SJSA1 (cell line): ENCODE measurements around the gene TMEM127. TPM values are rescaled to one million over a fixed set of nuclear protein-coding genes. Genes with fewer than 3 reads are reported as not detected.

ENCODE experiments used
- DNase-seq, 2 experiments: peaks; one replicate each; pipeline ENCODE4 v3.0.0-alpha.2; 2015 to 2020; ENCODE audit warnings: low spot score in 2 of 2, low read depth in 1 of 2
- H3K27ac ChIP-seq: fragments of 250-450 bp; sonication (Bioruptor Pico); 2 replicates; pipeline ENCODE4 v1.5.1; 2020; ENCODE audit warnings: mild to moderate bottlenecking, moderate library complexity
- H3K27me3 ChIP-seq: fragments of 250-450 bp; sonication (Bioruptor Pico); replicated peaks from 2 replicates; pipeline ENCODE4 v1.5.1; 2020; ENCODE audit warnings: mild to moderate bottlenecking, moderate library complexity
- H3K36me3 ChIP-seq: fragments of 250-450 bp; sonication (Bioruptor Pico); 2 replicates; pipeline ENCODE4 v1.5.1; 2020; ENCODE audit warnings: mild to moderate bottlenecking
- H3K4me1 ChIP-seq: fragments of 250-450 bp; sonication (Bioruptor Pico); replicated peaks from 2 replicates; pipeline ENCODE4 v1.6.1; 2021; ENCODE audit warnings: mild to moderate bottlenecking
- H3K4me3 ChIP-seq: fragments of 250-450 bp; sonication (Bioruptor Pico); 2 replicates; pipeline ENCODE4 v1.5.1; 2020; ENCODE audit warnings: mild to moderate bottlenecking
- H3K9me3 ChIP-seq: fragments of 250-450 bp; sonication (Bioruptor Pico); replicated peaks from 2 replicates; pipeline ENCODE4 v1.5.1; 2020; ENCODE audit warnings: mild to moderate bottlenecking
- total RNA-seq: library from RNA; depleted of rRNA; stranded (reverse); fragments of >200 nt; shearing (Covaris generic); gene quantifications from 2 replicates; pipeline ENCODE4 v1.2.3, GENCODE V29; 2014

Gene TMEM127
- total RNA-seq, 1 experiment from 2014 or later, result 24.3 TPM

DNA sequence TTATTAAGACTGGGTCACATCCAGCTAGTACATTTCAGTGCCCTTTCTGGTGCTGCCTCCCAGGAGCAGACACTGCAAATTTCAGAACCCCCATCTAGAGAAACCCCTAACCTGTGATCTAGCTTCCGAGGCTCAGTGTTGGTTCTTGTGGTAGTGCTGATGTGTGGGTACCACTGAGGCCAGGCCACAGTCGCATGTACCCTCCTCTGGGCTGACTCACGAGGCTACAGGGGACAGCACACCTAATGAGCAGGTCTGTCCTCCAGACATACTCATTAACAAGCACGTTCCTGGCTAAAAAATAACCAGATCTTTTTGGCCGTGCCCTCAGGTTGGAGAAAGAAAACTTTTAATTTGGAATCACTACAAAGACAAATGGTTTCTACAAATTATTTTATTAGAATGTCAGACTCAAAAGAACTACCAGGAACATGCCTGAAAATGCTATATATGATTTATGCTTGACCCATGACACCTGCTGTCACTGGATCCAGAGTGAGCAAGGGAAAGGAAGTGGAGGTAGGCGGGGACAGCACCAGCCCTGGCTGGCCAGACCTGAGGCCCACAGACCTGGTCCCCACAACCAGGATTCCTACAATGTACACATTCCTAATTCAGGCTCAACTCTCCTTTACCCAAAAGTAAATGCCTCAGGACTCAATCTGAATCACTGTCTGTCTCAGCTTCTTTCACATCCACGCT is 8.7 kb upstream of the TMEM127 start:
- Histone ChIP-seq H3K27ac (no peak overlapping the region), H3K36me3 (peaks cover 92% of the 10 kb centered on the region), H3K4me3 (no peak overlapping the region), H3K27me3 (no peaks in the 10 kb centered on the region), H3K4me1 (no peaks in the 10 kb centered on the region), H3K9me3 (no peaks in the 10 kb centered on the region)
- no peak for DNase-seq

DNA sequence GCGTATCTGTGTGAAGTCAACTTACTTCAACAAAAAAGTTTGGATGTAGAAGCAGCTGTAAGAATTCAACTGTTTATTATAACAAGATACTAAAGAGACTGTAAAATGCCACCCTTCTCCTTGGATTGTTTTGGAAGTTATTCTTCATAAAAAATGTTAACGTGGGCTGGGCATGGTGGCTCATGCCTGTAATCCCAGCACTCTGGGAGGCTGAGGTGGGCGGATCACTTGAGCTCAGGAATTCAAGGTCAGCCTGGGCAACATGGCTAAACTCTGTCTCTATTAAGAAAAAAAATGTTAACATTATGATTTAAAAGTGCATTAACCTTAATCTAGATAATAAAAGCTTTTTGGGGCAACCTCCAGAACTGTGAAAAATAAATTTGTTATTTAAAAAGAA is 8.0 kb upstream of the TMEM127 start:
- no peak overlapping the region for H3K4me3 ChIP-seq
- no peak overlapping the region for H3K27ac ChIP-seq
- no peaks in the 10 kb centered on the region for H3K27me3 ChIP-seq
- H3K9me3 ChIP-seq, result no peaks in the 10 kb centered on the region
- H3K36me3 ChIP-seq, result peaks cover 90% of the 10 kb centered on the region
- DNase-seq, result no peak
- no peaks in the 10 kb centered on the region for H3K4me1 ChIP-seq

DNA sequence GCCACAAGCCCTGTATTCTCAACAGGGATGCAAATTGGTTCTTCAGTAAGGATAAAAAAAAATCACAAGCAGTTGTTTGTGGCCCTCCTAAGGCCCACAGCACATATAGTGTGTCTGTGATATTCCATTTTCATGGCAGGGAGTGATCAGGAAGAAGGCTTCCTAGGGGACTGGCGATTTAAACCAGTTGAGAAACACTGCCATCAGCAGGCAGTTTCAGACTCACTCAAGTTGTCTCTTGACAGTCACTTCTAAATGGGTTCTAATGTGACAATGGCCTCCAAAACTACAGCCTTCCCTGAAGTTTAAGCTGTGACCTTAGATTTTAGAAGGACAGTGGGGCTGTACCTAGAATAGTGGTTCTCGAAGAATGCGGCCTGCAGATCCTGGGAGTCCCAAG is 6.2 kb upstream of the TMEM127 start:
- Histone ChIP-seq H3K36me3 (peaks cover 89% of the 10 kb centered on the region), H3K27me3 (no peaks in the 10 kb centered on the region), H3K4me1 (peaks cover 5% of the 10 kb centered on the region), H3K27ac (no peak overlapping the region), H3K9me3 (no peaks in the 10 kb centered on the region), H3K4me3 (no peak overlapping the region)
- no peak for DNase-seq

DNA sequence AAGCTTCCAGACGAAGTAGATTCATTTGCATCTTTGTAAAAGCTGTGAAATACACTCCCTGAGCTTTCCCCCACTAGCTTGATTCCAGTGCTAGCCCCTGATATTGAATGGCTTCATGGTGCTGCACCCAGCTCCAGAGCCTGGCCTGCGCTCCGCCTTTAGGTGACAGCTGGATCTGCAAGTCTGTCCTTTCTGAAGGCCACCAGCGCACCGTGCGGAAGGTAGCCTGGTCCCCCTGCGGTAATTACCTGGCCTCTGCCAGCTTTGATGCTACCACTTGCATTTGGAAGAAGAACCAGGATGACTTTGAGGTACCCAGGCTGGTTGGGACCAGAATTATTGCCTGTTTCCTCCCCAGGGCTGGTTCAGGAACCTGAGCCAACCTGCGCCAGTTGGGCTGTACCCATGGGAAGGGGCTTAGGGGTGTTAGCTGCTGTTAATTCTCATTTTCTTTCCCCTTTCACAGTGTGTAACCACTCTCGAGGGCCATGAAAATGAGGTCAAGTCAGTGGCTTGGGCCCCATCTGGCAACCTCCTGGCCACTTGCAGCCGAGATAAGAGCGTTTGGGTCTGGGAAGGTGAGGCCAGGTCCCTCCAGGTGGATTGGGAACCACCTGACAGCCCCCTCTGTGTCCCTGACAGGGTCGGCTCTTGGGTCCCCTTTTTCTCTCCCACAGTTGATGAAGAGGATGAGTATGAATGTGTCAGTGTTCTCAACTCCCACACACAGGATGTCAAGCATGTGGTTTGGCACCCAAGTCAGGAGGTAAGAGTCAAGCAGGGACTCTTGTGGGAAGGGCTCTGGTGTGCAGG is 1.6 kb upstream of the TMEM127 start:
- Histone ChIP-seq H3K36me3 (peaks cover 77% of the 10 kb centered on the region), H3K9me3 (no peaks in the 10 kb centered on the region), H3K4me3 (peak overlapping the region; percentile 87), H3K27ac (no peak overlapping the region), H3K4me1 (peaks cover 19% of the 10 kb centered on the region), H3K27me3 (no peaks in the 10 kb centered on the region)
- DNase-seq, result peak in 1 of 2 experiments; percentile 70

DNA sequence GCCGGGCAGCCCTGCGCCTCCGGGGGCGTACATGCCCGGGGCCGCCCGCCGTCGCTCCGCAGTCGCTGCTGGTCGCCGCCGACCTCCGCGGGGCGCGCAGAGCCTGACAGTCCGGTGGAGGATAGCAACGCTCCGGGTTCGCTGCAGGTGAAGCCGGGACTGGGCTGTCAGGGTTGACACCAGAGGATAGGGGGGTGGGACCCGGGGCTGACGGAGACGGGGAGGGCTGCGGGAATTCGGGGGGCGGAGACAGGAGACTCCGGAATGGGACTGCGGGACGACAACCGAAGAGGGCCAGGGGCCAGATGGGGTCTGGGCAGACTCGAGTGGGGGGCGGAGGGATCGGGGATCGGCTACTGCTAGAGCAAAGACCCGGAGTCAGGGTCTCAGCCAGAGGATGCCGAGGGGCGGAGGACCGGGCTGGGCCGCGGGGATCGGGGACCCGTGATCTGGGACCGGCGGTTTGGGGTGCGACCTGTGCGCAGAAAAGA is 403 bp downstream of the TMEM127 start:
- H3K27ac ChIP-seq, result peak overlapping the region; percentile 67
- peak overlapping the region; percentile 87 for H3K4me3 ChIP-seq
- no peaks in the 10 kb centered on the region for H3K9me3 ChIP-seq
- peaks cover 30% of the 10 kb centered on the region for H3K4me1 ChIP-seq
- no peaks in the 10 kb centered on the region for H3K27me3 ChIP-seq
- H3K36me3 ChIP-seq, result peaks cover 66% of the 10 kb centered on the region
- DNase-seq, result peak in 1 of 2 experiments; percentile 56

DNA sequence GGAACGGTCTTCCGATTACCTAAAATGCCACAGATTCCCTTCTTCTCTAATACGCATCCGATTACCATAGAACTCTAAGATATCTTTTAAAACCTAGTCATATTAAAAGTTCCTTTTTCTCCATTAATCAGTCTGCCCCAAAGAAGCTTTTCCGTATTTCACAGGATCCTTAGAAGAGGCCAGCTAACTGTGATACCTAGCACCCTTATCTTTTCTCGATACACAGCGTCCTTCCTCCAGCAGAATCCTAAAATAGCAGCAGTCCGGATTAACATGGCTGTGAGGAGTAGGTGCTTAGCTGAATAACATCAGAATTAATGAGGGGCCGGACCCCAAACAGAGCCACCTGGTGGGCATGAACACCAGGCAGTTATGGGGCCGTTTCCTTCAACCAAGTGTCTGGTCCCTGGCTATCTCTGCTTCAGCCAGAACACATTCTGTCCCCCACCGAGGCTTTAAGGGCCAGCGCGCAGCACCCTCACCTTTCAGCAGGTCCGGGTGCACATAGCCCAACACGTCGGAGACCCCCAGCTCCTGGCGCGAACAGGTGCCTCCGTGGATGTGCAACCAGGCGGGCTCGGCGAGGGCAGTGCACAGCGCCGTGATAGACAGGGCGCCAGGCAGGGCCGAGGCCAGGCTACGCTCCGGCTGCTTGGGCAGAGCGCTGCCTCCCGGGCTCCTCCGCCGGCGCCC is 995 bp downstream of the TMEM127 start:
- peaks cover 65% of the 10 kb centered on the region for H3K36me3 ChIP-seq
- H3K4me3 ChIP-seq, result peak overlapping the region; percentile 87
- H3K4me1 ChIP-seq, result peaks cover 35% of the 10 kb centered on the region
- peak in 1 of 2 experiments; percentile 27 for DNase-seq
- no peaks in the 10 kb centered on the region for H3K9me3 ChIP-seq
- no peaks in the 10 kb centered on the region for H3K27me3 ChIP-seq
- H3K27ac ChIP-seq, result no peak overlapping the region

DNA sequence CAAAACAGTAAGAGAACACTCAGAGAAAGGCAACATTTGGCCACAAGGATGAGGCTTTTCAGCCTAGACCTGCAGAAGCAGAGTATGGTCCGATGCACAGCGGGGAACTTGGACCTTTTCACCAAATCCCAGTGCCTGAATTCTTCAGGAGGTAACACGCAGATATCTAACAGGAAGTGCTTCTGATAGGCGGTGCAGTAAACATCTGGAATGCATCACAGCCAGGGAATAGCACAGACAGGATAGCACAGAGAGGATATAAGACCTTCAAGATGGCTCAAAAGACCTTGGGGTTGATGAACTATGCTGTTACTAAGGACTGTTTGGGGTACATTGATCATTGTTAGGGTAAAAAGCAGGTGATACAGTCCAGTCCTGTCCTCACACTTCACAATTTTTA is 1.7 kb downstream of the TMEM127 start:
- peaks cover 37% of the 10 kb centered on the region for H3K4me1 ChIP-seq
- H3K9me3 ChIP-seq, result no peaks in the 10 kb centered on the region
- H3K27ac ChIP-seq, result no peak overlapping the region
- peaks cover 64% of the 10 kb centered on the region for H3K36me3 ChIP-seq
- H3K4me3 ChIP-seq, result no peak overlapping the region
- DNase-seq, result no peak
- H3K27me3 ChIP-seq, result no peaks in the 10 kb centered on the region

DNA sequence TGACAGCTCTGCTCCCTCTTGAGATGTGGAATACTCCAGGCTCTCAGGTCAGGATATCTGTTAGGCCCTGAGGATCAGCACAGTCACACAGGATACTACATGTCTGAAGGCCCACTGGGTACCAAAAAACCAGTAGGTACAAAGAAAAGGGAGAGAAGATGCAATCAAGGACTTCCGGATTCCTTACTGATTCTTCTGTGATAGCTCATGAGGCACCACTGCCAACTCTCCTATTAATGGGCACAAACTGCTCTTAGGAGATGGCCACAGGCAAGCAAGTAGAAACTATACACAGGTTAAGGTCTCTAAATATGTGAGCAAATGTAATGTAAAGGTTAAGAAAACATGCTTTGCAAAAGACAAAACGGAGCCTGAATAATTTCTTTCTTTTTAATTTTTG is 3.5 kb downstream of the TMEM127 start:
- DNase-seq, result no peak
- H3K4me1 ChIP-seq, result peaks cover 34% of the 10 kb centered on the region
- H3K9me3 ChIP-seq, result no peaks in the 10 kb centered on the region
- H3K27me3 ChIP-seq, result no peaks in the 10 kb centered on the region
- H3K4me3 ChIP-seq, result no peak overlapping the region
- H3K27ac ChIP-seq, result no peak overlapping the region
- H3K36me3 ChIP-seq, result peaks cover 54% of the 10 kb centered on the region

DNA sequence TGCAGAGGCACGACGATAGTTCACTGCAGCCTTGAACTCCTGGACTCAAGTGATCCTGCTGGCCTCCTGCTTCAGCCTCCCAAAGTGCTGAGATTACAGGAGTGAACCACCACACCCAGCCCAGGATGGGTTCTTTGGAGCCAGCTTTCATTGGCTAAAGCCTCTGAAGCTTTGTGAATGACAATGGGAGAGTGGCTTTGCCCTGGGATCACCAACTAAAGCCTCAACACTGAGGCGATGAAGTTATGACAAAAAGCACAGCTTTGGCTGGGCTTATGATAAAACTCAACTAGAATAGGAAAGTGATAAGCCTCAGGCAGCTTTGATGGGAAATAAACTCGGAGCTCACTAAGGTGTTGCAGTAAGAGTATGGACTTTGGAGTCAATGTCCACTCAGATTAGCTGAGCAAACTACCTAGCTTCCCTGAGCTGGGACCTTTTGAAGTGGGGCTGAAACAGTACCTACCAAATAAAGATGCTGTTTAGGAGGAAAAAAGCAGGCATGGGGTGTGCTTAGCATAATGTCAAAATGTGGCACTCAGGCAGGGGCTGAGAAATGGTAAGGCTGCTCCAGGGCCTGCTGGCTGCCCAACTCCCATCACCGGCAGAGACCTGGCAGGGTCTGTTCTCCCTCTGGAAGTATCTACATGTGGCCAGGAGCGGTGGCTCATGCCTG is 4.3 kb downstream of the TMEM127 start:
- H3K27ac ChIP-seq, result no peak overlapping the region
- H3K4me3 ChIP-seq, result no peak overlapping the region
- no peaks in the 10 kb centered on the region for H3K9me3 ChIP-seq
- H3K4me1 ChIP-seq, result peaks cover 32% of the 10 kb centered on the region
- DNase-seq, result no peak
- H3K27me3 ChIP-seq, result no peaks in the 10 kb centered on the region
- peaks cover 50% of the 10 kb centered on the region for H3K36me3 ChIP-seq

DNA sequence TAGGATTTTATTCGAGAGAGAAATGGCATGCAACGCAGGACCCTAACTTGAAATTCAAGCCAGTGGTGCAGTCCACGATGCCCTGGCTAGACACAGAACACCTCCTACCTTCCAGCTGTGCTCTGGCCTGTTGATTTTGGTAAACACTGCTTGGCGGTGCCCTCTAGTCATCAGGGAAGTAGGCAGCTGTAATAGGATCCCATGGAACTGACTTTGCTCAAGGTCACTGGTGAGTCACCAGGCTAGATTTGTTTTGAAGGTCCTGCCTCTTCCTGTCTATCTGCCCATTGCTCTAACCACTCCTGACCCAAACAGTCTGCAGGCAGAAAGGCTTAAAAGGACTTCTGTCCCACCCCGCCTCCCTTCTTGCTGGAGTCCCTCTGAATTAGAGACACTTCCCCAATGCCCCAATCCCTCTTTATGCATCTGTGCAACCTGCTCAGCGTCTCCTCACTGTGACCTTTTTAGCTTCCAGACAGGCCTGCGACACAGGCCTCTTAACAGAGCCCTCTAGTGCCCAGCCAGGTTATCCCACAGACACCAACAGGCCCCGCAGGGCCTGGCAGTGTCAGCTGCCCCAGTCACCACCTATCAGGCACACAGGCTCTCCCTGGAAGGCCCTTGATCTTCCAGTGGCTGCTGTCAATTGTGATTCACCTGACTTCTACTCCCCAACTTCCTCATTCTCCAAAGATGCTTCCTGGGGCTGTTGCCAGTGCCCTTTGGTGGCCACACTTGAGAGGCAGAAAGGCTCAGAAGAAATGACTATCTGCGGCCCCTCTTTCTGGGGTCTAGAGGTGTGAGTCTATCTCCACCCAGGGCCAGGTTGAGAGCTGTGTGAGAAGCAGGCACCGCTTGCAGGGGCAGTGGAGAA is 5.2 kb downstream of the TMEM127 start:
- Histone ChIP-seq H3K4me3 (no peak overlapping the region), H3K27ac (no peak overlapping the region), H3K9me3 (no peaks in the 10 kb centered on the region), H3K27me3 (no peaks in the 10 kb centered on the region), H3K36me3 (peaks cover 48% of the 10 kb centered on the region), H3K4me1 (peaks cover 32% of the 10 kb centered on the region)
- DNase-seq, result peak; percentile 72 to 75

DNA sequence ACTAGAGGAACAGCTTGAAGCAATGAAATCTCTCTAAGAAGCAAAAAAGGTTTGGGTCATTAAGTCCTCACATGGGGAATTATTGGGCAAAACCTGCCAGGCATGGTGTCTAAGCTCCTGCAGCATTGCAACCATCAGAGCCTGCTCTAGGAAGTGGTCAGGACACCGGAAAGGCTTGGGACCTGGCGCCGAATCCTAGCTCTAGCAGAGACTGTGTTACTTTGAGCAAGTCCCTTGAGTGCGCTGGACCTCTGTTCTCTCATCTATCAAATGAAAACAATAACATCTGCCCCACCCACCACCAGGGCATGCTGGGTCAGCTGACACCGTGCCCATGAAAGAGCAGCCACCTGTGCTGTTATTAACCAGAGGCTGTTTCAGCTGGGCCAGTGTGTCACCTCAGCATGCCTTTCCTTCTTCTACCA is 6.3 kb downstream of the TMEM127 start:
- no peaks in the 10 kb centered on the region for H3K9me3 ChIP-seq
- H3K4me3 ChIP-seq, result no peak overlapping the region
- no peak for DNase-seq
- H3K4me1 ChIP-seq, result peaks cover 24% of the 10 kb centered on the region
- H3K27me3 ChIP-seq, result no peaks in the 10 kb centered on the region
- no peak overlapping the region for H3K27ac ChIP-seq
- peaks cover 49% of the 10 kb centered on the region for H3K36me3 ChIP-seq

DNA sequence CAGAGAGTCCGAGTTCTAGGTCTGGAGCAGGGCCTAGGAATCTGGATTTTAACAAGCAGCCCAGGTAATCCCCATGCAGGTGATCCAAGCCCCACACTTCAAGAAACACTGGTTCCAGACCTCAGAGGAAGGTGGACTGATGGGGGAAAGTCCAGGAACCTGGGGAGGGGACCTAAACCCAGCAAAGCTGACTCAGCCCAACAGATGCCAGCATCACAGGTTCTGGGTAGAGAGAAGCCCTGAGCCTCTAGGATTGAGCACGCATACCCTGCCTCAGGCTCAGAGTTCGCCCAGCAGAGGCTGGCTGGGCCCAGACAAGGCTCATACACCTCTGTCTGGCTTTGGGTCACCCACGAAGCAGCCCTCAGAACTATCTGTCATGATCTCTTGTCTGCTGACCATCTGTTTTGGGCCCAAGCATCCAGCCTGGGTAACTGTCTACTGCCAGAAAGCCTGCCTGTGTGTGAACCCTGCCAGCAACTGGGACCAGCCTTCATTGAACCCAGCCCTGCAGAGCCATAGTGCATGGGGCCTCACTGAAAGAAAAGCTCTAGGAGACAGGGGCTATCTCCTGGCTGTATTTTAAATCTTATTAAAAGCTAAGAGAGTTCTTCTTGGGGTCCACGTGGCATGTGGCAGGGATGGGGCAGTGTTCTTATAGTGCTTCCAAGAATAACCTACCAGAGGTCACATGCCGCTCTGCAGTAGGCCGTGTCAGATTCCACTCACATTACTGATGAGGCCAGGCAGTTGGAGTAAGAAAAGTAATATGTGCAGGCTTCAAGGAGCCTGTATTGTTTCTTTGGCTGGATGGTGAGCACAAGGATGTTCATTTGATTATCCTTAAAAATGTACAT is 7.4 kb downstream of the TMEM127 start:
- no peaks in the 10 kb centered on the region for H3K9me3 ChIP-seq
- peaks cover 18% of the 10 kb centered on the region for H3K4me1 ChIP-seq
- no peaks in the 10 kb centered on the region for H3K27me3 ChIP-seq
- no peak overlapping the region for H3K4me3 ChIP-seq
- H3K27ac ChIP-seq, result no peak overlapping the region
- H3K36me3 ChIP-seq, result peaks cover 50% of the 10 kb centered on the region
- DNase-seq, result no peak
